ENCODE data around the gene KIT.

GRCh38 chr4:54781756-54782155 lies 124.0 kb downstream of the KIT start:
- TF ChIP-seq CTCF (optimal IDR thresholded peaks at IDR 0.05 in 1 of 3, IDR thresholded peaks at IDR 0.05 in 1 of 3, conservative IDR thresholded peaks at IDR 0.05 in 1 of 3; ENCODE audit: extremely low read depth in 1 of 3, insufficient read depth in 2 of 3, low read length in 3 of 3) (no peak), EZH2 (IDR thresholded peaks at IDR 0.05; ENCODE audit: low read length) (no peak)

All from keratinocyte (primary cell).